Measurements from ENCODE around the gene AFMID. TPM values are rescaled to one million over a fixed set of nuclear protein-coding genes. Genes with fewer than 3 reads are reported as not detected.

Gene AFMID
- total and polyA plus RNA-seq, 3 donors from 2014 or later = 36.1 to 82.2 (median 59.4) TPM

GRCh38 chr17:78140169-78141051 is 46.8 kb upstream of the AFMID start:
- no peaks in the 10 kb centered on the region for H3K27me3 ChIP-seq
- no peaks in the 10 kb centered on the region for H3K9me3 ChIP-seq
- DNase-seq = peak; percentile 89
- H3K4me1 ChIP-seq = peaks cover 18% of the 10 kb centered on the region
- intact Hi-C loops (cut with DNase I; ENCODE audit: low total_unique reads) = no loop called here
- H3K27ac ChIP-seq = no peak overlapping the region
- TF ChIP-seq POLR2A (IDR thresholded peaks at IDR 0.05) = no peak
- TF ChIP-seq CTCF (IDR thresholded peaks at IDR 0.05) = no peak
- peak overlapping the region; percentile 24 to 50 for H3K4me3 ChIP-seq
- 34 to 44% methylated on average over 39 to 55 of the region's 58 CpGs for WGBS, 2 donors
- no peaks in the 10 kb centered on the region for H3K36me3 ChIP-seq (ENCODE audit: low read depth, missing control alignments)

- 85 to 87% methylated on average over 13 to 20 of the region's 20 CpGs for WGBS, 2 donors
- DNase-seq = no peak
- intact Hi-C loops (cut with DNase I; ENCODE audit: low total_unique reads) = no loop called here
- no peaks in the 10 kb centered on the region for H3K36me3 ChIP-seq (ENCODE audit: low read depth, missing control alignments)
- TF ChIP-seq POLR2A (IDR thresholded peaks at IDR 0.05) (no peak), CTCF (IDR thresholded peaks at IDR 0.05) (no peak)
- H3K27me3 ChIP-seq = no peaks in the 10 kb centered on the region
- H3K4me1 ChIP-seq = peaks cover 21% of the 10 kb centered on the region
- H3K27ac ChIP-seq = no peak overlapping the region
- no peak overlapping the region for H3K4me3 ChIP-seq
- no peaks in the 10 kb centered on the region for H3K9me3 ChIP-seq
Measured at GRCh38 chr17:78141437-78142118, 45.6 kb upstream of the AFMID start.

- TF ChIP-seq POLR2A (IDR thresholded peaks at IDR 0.05) (no peak), CTCF (IDR thresholded peaks at IDR 0.05) (no peak)
- WGBS, 2 donors = 84 to 87% methylated on average over 14 to 16 of the region's 16 CpGs
- Histone ChIP-seq H3K4me3 (no peak overlapping the region), H3K27me3 (no peaks in the 10 kb centered on the region), H3K27ac (no peak overlapping the region), H3K36me3 (ENCODE audit: low read depth, missing control alignments) (no peaks in the 10 kb centered on the region), H3K9me3 (no peaks in the 10 kb centered on the region), H3K4me1 (peaks cover 21% of the 10 kb centered on the region)
- no peak for DNase-seq
- intact Hi-C loops (cut with DNase I; ENCODE audit: low total_unique reads) = no loop called here
Measured at GRCh38 chr17:78142119-78142861, 44.9 kb upstream of the AFMID start.

GRCh38 chr17:78143214-78144146 is 43.7 kb upstream of the AFMID start:
- DNase-seq = no peak
- peaks cover 21% of the 10 kb centered on the region for H3K4me1 ChIP-seq

More at GRCh38 chr17:78143214-78144146, 43.7 kb upstream of the AFMID start:
- Histone ChIP-seq H3K4me3 (no peak overlapping the region), H3K27ac (no peak overlapping the region), H3K27me3 (no peaks in the 10 kb centered on the region), H3K9me3 (no peaks in the 10 kb centered on the region), H3K36me3 (ENCODE audit: low read depth, missing control alignments) (no peaks in the 10 kb centered on the region)
- intact Hi-C loops (cut with DNase I; ENCODE audit: low total_unique reads) = no loop called here
- TF ChIP-seq POLR2A (IDR thresholded peaks at IDR 0.05) (no peak), CTCF (IDR thresholded peaks at IDR 0.05) (no peak)
- 77 to 87% methylated on average over 18 to 21 of the region's 21 CpGs for WGBS, 2 donors
